KOPT-K1 (cell line): Measurements from ENCODE around the gene FANCM.
A peak's percentile ranks its signal among the peaks of the same experiment; 100 is the strongest.
"Not testable (repeated sequence)": the region's sequence is repeated elsewhere in the genome, so short reads cannot be mapped to it uniquely, and the experiment has no call there.

Experiments used
- H3K27ac ChIP-seq: fragments of 200-600 bp; sonication (generic); 2 replicates; pipeline ENCODE4 v1.5.1; 2016; ENCODE audit warnings: antibody characterized with exemption, mild to moderate bottlenecking, low read depth, low read length; ENCODE audit not compliant: poor library complexity, severe bottlenecking
- H3K36me3 ChIP-seq: fragments of 200-600 bp; sonication (generic); 2 replicates; pipeline ENCODE4 v1.5.1; 2017; ENCODE audit warnings: antibody characterized with exemption, mild to moderate bottlenecking, low read length, moderate library complexity; ENCODE audit not compliant: insufficient read depth
- H3K9me3 ChIP-seq: fragments of 200-600 bp; sonication (generic); 2 replicates; pipeline ENCODE4 v1.5.1; 2017; ENCODE audit warnings: antibody characterized with exemption, low read length, mild to moderate bottlenecking; ENCODE audit not compliant: insufficient read depth, poor library complexity, severe bottlenecking

The FANCM gene

DNA sequence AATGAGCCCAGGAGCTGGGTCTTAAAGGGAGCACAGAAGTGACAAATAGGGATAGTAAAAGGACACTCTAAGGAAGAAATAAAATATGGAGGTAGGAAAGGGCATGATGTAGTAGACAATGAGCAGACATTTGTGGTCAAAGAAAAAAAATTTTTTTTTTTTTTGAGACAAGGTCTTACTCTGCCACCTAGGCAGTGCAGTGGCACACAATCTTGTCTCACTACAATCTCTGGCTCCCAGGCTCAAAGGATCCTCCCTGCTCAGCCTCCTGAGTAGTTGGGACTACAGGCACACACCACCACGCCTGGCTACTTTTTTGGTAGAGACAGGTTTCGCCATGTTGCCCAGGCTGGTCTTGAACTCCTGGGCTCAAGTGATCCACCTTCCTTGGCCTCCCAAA lies 10.0 kb upstream of the FANCM start:
- peaks cover 85% of the 10 kb centered on the region for H3K36me3 ChIP-seq
- H3K9me3 ChIP-seq: no peaks in the 10 kb centered on the region

GRCh38 chr14:45128963-45129629 lies 6.6 kb upstream of the FANCM start:
- Histone ChIP-seq H3K9me3 (no peaks in the 10 kb centered on the region), H3K27ac (no peak overlapping the region), H3K36me3 (peaks cover 51% of the 10 kb centered on the region)

More for the DNA sequence above, 10.0 kb upstream of the FANCM start:
- H3K27ac ChIP-seq: no peak overlapping the region

DNA sequence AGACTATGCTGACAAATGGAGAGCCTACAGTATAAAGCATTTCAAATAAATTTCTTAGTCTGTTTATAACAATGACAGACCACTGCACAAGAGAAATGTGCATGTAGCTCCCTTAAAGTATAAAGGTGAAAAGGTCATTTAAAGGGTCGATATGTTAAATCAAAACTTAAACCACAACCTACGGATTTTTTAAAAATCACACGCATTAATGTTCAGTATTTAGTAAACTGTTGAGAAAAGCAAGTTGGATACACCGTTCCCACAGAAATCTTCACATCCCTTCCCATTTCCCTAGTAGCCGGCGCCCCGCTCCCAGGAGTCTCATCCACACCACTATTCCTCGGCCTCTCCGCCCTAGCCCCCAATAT lies 2.1 kb upstream of the FANCM start:
- no peaks in the 10 kb centered on the region for H3K9me3 ChIP-seq
- H3K27ac ChIP-seq: peak overlapping the region; percentile 84
- peaks cover 8% of the 10 kb centered on the region for H3K36me3 ChIP-seq

DNA sequence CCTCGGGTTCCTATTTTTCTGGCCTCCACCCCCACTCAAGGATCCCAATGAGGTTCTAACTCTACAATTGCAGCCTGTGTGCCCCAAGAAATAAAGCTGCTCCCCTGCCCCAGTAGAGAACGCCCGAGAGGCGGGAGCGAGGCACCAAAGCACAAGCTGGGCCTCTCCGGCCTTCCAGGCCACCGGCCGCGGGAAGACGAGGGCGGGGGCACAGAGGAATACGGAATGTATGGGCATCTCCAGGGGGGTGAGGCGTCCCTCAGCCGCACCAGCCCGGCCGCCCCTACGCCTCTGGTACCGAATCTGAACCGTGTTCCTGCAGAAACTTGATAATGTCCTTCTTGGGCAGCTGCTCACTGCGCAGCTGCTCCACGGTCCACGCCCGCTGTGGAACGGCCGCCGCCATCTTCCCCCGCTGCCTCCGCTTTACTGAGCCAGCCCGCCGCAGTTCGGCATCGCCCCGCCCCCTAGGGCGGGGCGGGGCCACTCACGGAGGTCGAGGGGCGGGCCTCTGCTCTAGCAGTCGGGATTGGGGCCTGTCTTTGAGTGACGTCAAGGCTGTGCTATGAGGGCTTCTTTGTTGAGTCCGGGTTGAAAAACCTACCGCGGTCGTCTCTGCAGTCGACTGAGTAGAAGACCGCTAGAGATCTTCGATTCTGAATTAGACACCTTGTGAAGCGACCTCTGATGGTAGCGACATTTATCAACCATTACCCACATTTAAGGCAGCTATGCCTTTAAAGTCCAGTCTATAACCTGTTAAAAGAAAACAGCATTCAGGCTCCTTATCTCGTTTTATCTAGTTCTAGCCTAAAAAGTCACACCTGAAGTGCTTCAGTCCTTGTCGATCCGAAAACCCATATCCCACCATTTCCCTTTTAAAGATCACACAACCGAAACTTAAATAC lies 1.4 kb upstream of the FANCM start, which contains the start of gene FKBP3:
TSS of gene FKBP3 (minus strand) at position 431 of the 908 bp plus-strand sequence. CDS start at position 406, 25 bp downstream.
- peak within 1 kb of the TSS; percentile 84 for H3K27ac ChIP-seq
- H3K36me3 ChIP-seq: peaks cover 2% of the 10 kb centered on the region
- no peaks in the 10 kb centered on the region for H3K9me3 ChIP-seq

- H3K27ac ChIP-seq: peak overlapping the region; percentile 84
- H3K36me3 ChIP-seq: no peaks in the 10 kb centered on the region; the same call in none of the 2 replicates
- no peaks in the 10 kb centered on the region for H3K9me3 ChIP-seq
Measured at GRCh38 chr14:45135156-45135555, 574 bp upstream of the FANCM start.

DNA sequence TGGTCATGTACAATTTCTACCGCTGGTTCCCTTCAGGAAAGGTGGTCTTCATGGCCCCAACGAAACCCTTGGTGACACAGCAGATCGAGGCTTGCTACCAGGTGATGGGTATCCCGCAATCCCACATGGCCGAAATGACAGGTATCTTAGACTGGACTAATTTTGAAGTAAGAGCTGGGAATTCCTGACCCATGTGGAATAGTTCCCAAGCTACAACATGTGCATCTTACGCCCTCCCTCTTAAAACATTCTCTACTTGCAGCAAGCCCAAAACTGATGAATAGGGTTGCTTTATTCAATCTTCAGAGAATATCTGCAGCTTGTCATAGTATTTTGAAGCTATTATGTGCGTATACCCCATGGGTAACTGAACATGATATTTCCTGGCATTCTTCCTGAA lies 669 bp downstream of the FANCM start:
- H3K27ac ChIP-seq: peak overlapping the region; percentile 84
- no peaks in the 10 kb centered on the region; the same call in none of the 2 replicates for H3K36me3 ChIP-seq
- H3K9me3 ChIP-seq: no peaks in the 10 kb centered on the region

- Histone ChIP-seq H3K36me3 (peaks cover 20% of the 10 kb centered on the region), H3K9me3 (no peaks in the 10 kb centered on the region), H3K27ac (no peak overlapping the region)
Measured at GRCh38 chr14:45140661-45141187, 5.0 kb downstream of the FANCM start.

- H3K9me3 ChIP-seq, H3K27ac ChIP-seq: not testable (repeated sequence)
- peaks cover 20% of the 10 kb centered on the region for H3K36me3 ChIP-seq
Measured at GRCh38 chr14:45142083-45142482, 6.4 kb downstream of the FANCM start.

GRCh38 chr14:45144658-45145057 lies 8.9 kb downstream of the FANCM start:
- Histone ChIP-seq H3K36me3 (peaks cover 26% of the 10 kb centered on the region), H3K9me3 (no peaks in the 10 kb centered on the region), H3K27ac (no peak overlapping the region)

DNA sequence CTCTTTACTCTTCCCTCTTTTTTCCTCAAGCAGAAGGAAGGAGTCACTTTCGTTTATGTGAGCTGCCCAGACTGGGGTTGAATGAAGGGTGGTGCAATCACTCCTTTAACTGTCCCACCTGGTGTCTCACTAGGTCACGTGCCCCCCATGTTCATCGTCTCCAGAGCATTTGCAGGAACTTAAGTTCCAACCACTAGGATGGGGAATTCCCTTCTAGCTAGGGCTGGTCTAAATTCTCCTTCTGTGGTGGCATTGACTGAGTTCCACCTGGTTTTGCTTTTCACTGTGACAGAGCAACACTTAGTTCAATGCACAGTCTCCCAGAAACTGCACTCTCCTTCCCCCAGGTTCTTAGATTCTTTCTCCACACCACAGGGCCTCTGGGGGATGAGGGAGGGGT lies 9.5 kb downstream of the FANCM start:
- Histone ChIP-seq H3K27ac (no peak overlapping the region), H3K36me3 (peaks cover 29% of the 10 kb centered on the region), H3K9me3 (no peaks in the 10 kb centered on the region)

GRCh38 chr14:45149602-45150001 lies 13.9 kb downstream of the FANCM start:
- Histone ChIP-seq H3K27ac (no peak overlapping the region), H3K9me3 (no peaks in the 10 kb centered on the region), H3K36me3 (peaks cover 37% of the 10 kb centered on the region)

- H3K9me3 ChIP-seq: no peaks in the 10 kb centered on the region
- H3K27ac ChIP-seq: no peak overlapping the region
- H3K36me3 ChIP-seq: peaks cover 32% of the 10 kb centered on the region
Measured at GRCh38 chr14:45150386-45150890, 14.7 kb downstream of the FANCM start.

DNA sequence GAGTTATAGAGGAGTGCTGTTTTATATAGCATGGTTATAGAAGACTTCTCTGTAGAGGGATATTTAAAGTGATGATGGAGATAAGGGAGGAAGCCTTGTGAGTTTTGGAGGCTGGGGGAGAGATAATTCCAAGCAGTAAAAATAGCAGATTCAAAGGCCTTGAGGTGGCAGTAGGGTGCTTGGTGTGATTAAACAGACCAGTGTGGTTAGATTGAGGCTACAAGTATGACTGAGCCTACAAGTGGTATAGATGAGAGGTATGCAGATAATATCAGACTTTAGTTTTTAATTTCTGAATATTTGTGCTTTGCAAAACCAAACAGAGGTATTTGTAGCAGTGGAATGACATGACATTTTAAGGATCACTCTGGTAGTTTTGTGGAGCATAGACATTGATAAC lies 20.3 kb downstream of the FANCM start:
- peaks cover 47% of the 10 kb centered on the region for H3K36me3 ChIP-seq
- no peaks in the 10 kb centered on the region for H3K9me3 ChIP-seq
- H3K27ac ChIP-seq: no peak overlapping the region

GRCh38 chr14:45169906-45170305 lies 34.2 kb downstream of the FANCM start:
- peaks cover 80% of the 10 kb centered on the region for H3K36me3 ChIP-seq
- H3K9me3 ChIP-seq: no peaks in the 10 kb centered on the region
- no peak overlapping the region for H3K27ac ChIP-seq

DNA sequence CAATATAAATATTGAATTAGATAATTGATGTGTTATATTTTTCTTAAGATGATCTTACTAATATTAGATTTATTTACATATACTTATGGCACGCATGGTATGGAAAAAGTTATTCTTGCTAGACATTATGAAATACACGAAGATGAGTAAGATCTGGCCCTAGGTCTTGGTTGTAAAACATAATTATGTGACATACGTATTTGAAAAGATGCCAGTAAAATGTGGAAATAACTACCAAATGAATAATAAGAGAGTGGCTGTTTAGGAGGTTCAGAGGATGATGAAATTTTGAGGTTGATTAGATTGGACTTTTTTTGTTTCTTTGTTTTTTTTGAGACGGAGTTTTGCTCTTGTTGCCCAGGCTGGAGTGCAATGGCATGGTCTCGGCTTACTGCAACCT lies 41.3 kb downstream of the FANCM start:
- H3K36me3 ChIP-seq: peaks cover 51% of the 10 kb centered on the region
- no peak overlapping the region for H3K27ac ChIP-seq
- H3K9me3 ChIP-seq: no peaks in the 10 kb centered on the region
